NCI-H748 (cell line): ENCODE measurements around the gene SRP14.
"Not testable (repeated sequence)": the region's sequence is repeated elsewhere in the genome, so short reads cannot be mapped to it uniquely, and the experiment has no call there.

Experiments
- DNase-seq: peaks from one replicate; lab custom pipeline; 2025; ENCODE audit not compliant: unreplicated experiment; lab: John Stamatoyannopoulos, UW

Gene SRP14

GRCh38 chr15:40038638-40039543 is at the start of gene SRP14:
TSS of gene SRP14 (minus strand) at chr15:40039181. CDS start at chr15:40039116, 65 bp downstream.
- DNase-seq, result peak; percentile 92

DNA sequence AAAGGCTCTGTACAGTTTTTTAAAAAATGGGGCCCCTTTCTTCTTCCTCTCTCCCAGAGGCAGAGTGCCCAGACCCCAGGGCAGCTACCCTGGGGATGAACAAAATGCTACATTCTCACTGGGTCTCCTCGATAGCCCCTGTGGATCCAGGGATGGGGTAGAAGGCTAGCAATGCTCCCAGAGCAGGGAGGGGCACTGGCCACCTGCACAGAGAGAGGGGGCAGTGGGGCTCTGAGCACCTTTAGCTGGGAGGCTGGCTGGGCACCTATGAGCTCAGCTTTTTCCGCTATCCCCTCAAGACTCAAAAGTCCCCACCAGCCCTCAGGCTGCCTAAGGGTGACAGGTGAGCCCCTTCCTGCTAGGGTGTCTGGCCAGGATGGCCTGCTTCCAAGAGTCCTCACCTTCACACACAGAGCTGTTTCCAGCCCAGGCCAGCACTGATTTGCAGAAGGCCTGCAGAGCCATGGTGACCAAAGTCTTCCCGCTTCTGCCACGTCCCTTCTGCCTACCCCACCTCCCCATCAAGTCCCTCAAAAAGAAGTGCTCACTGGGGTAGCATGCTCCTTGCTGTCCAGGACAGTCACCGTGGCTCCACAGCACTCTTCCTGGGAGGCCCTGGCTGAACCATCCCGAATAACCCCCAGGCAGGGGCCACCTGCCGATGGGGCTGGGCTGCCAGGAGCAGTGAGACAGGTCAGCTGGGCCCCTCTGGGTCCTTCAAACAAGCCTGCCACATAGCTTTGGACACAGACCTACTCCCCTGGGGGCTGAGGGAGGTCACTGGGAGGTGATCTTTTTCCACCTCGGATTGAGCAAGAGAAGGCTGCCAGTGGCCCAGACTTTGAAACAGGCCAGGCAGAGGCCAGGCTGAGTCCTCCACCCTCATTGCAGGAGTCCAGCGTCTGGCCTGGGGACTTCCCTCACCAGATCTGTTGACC is 49.3 kb upstream of the SRP14 start:
- DNase-seq, result no peak

- no peak for DNase-seq
Measured at GRCh38 chr15:40087068-40087810, 48.3 kb upstream of the SRP14 start.

- no peak for DNase-seq
Measured at GRCh38 chr15:40085266-40085665, 46.3 kb upstream of the SRP14 start.

- no peak for DNase-seq
Measured at GRCh38 chr15:40084650-40085049, 45.7 kb upstream of the SRP14 start.

DNA sequence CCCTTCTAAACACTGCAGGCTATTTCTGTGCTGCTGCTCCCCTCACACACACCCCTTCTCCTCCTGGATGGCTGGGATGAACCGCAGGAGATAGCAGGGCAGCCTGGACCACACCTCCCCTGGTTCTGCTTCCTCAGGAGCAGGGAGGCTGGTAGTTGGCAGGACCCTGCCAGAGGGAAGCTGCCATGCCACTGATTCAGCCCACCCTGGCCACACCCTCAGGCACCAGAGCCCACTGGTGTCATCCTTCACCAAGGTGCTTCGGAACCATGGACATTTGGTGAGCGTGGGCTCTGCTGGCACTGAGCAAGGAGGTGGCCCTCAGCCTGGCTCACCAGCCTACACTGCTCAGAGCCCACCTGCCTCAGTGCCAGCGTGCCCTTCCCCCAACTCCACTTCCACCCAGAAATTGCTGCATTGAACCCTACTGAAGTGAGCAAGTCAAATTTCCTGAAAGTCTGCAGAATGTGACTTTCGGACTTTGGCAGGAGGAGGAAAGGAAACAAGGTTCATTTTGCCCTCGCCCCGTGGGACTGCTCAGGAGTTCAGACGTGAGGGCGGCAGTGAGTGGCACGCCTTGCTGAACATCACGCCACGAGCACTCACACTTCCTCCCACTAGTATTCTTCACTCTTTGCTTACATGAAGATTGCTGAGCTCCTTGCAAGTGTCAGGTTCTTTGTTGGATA is 43.4 kb upstream of the SRP14 start:
- DNase-seq, result no peak

- DNase-seq, result peak; percentile 16
Measured at GRCh38 chr15:40081691-40082194, 42.8 kb upstream of the SRP14 start.

GRCh38 chr15:40080847-40081246 is 41.9 kb upstream of the SRP14 start:
- DNase-seq, result no peak

GRCh38 chr15:40080104-40080503 is 41.1 kb upstream of the SRP14 start:
- DNase-seq, result no peak

DNA sequence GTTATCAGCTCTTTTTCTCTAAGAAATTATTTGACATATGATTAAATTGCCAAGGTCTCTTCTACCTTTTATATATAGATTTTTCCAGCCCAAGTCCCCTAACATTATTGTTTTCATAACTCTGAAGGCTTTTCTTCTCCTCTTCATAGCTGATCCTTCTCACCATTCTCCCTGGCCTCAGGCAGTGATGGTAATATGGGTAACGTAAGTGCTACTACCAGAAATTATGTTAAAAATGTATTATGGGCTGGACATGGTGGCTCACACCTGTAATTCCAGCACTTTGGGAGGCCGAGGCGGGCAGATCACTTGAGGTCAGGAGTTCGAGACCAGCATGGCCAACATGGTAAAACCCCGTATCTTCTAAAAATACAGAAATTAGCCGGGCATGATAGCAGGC is 40.5 kb upstream of the SRP14 start:
- no peak for DNase-seq

DNA sequence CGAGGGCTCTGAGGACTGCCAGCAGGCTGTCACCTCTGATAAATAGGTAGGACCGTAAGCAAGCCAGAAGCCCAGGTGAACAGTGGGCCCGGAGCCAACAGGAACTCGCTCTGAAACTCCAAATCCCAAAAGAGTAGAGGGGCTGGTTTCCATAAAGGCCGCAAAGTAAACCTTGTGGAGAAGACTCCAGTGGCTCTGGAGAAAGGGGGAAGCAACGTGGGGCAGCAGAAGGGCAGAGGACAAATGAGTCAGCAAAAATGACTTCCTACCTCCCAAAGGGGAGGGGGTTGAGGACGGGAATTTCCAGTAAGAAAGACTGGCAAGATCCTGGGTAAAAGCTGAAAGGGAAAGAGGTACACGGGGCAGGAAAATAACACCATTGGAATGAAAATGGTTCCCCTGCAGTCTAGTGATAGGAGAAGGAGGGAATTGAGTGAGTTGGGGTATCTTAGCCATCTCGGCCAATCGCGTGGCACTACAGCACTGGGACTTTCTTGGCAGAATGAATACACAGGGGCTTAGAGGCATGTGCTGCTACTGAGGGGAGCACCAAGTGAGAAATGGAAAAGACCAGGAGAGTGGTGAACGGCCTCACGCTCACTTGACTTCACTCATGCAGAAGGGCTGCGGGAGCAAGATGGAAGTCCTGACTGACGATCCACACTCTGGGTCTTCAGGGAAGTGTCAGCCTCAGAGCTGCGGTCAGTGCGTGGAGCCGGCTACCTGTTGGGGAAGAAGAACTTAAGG is 36.5 kb upstream of the SRP14 start:
- DNase-seq, result no peak

GRCh38 chr15:40074656-40075055 is 35.7 kb upstream of the SRP14 start:
- not testable (repeated sequence) for DNase-seq

DNA sequence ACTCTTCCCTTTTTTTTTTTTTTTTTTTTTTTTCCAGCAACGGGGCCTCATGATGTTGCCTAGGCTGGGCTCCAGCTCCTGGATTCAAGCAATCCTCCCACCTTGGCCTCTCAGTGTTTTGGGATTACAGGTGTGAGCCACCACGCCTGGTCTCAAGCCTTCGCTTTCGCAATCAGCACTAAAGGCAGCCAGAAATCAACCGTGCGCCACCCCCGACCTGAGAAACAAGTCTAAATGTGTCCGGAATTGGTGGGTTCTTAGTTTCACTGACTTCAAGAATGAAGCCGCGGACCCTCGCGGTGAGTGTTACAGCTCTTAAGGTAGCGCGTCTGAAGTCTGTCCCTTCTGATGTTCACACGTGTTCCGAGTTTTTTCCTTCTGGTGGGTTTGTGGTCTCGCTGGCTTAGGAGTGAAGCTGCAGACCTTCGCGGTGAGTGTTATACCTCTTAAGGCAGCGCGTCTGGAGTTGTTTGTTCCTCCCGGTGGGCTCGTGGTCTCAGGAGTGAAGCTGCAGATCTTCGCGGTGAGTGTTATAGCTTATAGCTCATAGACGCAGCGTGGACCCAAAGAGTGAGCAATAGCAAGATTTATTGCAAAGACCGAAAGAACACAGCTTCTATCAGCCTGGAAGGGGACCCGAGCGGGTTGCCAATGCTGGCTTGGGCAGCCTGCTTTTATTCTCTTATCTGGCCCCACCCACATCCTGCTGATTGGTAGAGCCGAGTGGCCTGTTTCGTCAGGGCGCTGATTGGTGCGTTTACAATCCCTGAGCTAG is 34.9 kb upstream of the SRP14 start:
- not testable (repeated sequence) for DNase-seq

- DNase-seq, result peak; percentile 1
Measured at GRCh38 chr15:40072216-40072990, 33.4 kb upstream of the SRP14 start.

GRCh38 chr15:40070608-40071218 is 31.7 kb upstream of the SRP14 start:
- no peak for DNase-seq

GRCh38 chr15:40070166-40070557 is 31.2 kb upstream of the SRP14 start:
- no peak for DNase-seq
